Measurements from ENCODE around the gene DSE. TPM values are rescaled to one million over a fixed set of nuclear protein-coding genes. Genes with fewer than 3 reads are reported as not detected.

The DSE gene
- polyA plus RNA-seq, 3 donors: 14.6 to 36.5 (median 28.4) TPM

- Histone ChIP-seq H4K20me1 (ENCODE audit: insufficient read depth, low read length) (no peaks in the 10 kb centered on the region), H3K9ac (ENCODE audit: insufficient read depth, low read length, poor library complexity, severe bottlenecking) (no peak overlapping the region), H3K9me3 (replicated peaks in 1 of 2; ENCODE audit: control insufficient read depth in 1 of 2, insufficient read depth in 1 of 2, low read length in 2 of 2) (no peaks in the 10 kb centered on the region), H3K4me2 (replicated peaks; ENCODE audit: extremely low read depth, low read length, poor library complexity, severe bottlenecking) (no peak overlapping the region), H3K4me1 (ENCODE audit: control insufficient read depth in 1 of 2, insufficient read depth in 2 of 2, low read length in 2 of 2) (peaks cover 51 to 77% of the 10 kb centered on the region in 2 donors), H3K36me3 (replicated peaks in 1 of 2; ENCODE audit: control insufficient read depth in 1 of 2, insufficient read depth in 2 of 2, low read length in 2 of 2) (no peaks in the 10 kb centered on the region), H2AFZ (ENCODE audit: insufficient read depth, low read depth, low read length, poor library complexity, severe bottlenecking) (no peak overlapping the region), H3K27me3 (ENCODE audit: control insufficient read depth in 2 of 2, insufficient read depth in 2 of 2, low read length in 2 of 2) (no peaks in the 10 kb centered on the region), H3K27ac (ENCODE audit: low read depth in 1 of 2, low read length in 2 of 2) (no peak overlapping the region), H3K79me2 (ENCODE audit: insufficient read depth, low read length) (no peaks in the 10 kb centered on the region), H3K4me3 (replicated peaks in 1 of 3; ENCODE audit: low read depth in 2 of 3, low read length in 3 of 3) (no peak overlapping the region)
- Mint-ChIP-seq H3K27me3 (ENCODE audit: low read depth in 3 of 3) (peaks cover 0 to 2% (median 0%) of the 10 kb centered on the region in 3 donors), H3K9me3 (peaks cover 0 to 2% (median 0%) of the 10 kb centered on the region in 7 donors), H3K36me3 (peaks cover 0 to 2% of the 10 kb centered on the region in 2 donors), H3K4me3 (no peak overlapping the region), H3K27ac (peak overlapping the region in 2 of 7 donors; percentile 52 to 54), H3K4me1 (peaks cover 65% of the 10 kb centered on the region)
- TF ChIP-seq CTCF (IDR thresholded peaks at IDR 0.05): no peak
- DNase-seq: peak in 1 of 3 donors; percentile 48
- intact Hi-C loops (cut with micrococcal nuclease): no loop called here
- WGBS (ENCODE audit: insufficient coverage): no CpG with 5 or more reads among the region's 2 CpGs
Measured at GRCh38 chr6:116452531-116452930, 81.8 kb downstream of the DSE start.

GRCh38 chr6:116456106-116456505, 85.4 kb downstream of the DSE start:
- H3K4me1 Mint-ChIP-seq: peaks cover 45% of the 10 kb centered on the region
- no peaks in the 10 kb centered on the region for H3K9me3 ChIP-seq (replicated peaks in 1 of 2; ENCODE audit: control insufficient read depth in 1 of 2, insufficient read depth in 1 of 2, low read length in 2 of 2)
- H3K27ac ChIP-seq (ENCODE audit: low read depth in 1 of 2, low read length in 2 of 2): no peak overlapping the region
- TF ChIP-seq CTCF (IDR thresholded peaks at IDR 0.05): no peak
- H3K27me3 ChIP-seq (ENCODE audit: control insufficient read depth in 2 of 2, insufficient read depth in 2 of 2, low read length in 2 of 2): no peaks in the 10 kb centered on the region
- H3K36me3 Mint-ChIP-seq: peaks cover 0 to 4% of the 10 kb centered on the region in 2 donors
- no peak for DNase-seq
- peaks cover 0 to 3% (median 2%) of the 10 kb centered on the region in 3 donors for H3K27me3 Mint-ChIP-seq (ENCODE audit: low read depth in 3 of 3)
- peaks cover 31 to 49% of the 10 kb centered on the region in 2 donors for H3K4me1 ChIP-seq (ENCODE audit: control insufficient read depth in 1 of 2, insufficient read depth in 2 of 2, low read length in 2 of 2)
- H3K9me3 Mint-ChIP-seq: peaks cover 0 to 1% (median 0%) of the 10 kb centered on the region in 7 donors
- H2AFZ ChIP-seq (ENCODE audit: insufficient read depth, low read depth, low read length, poor library complexity, severe bottlenecking): no peak overlapping the region
- H3K27ac Mint-ChIP-seq: no peak overlapping the region
- no peaks in the 10 kb centered on the region for H3K36me3 ChIP-seq (replicated peaks in 1 of 2; ENCODE audit: control insufficient read depth in 1 of 2, insufficient read depth in 2 of 2, low read length in 2 of 2)
- H3K4me3 ChIP-seq (replicated peaks in 1 of 3; ENCODE audit: low read depth in 2 of 3, low read length in 3 of 3): no peak overlapping the region
- no peaks in the 10 kb centered on the region for H3K79me2 ChIP-seq (ENCODE audit: insufficient read depth, low read length)
- 100% methylated on average over 1 of the region's 3 CpGs for WGBS (ENCODE audit: insufficient coverage)
- no peak overlapping the region for H3K4me3 Mint-ChIP-seq
- intact Hi-C loops (cut with micrococcal nuclease): no loop called here
- no peak overlapping the region for H3K9ac ChIP-seq (ENCODE audit: insufficient read depth, low read length, poor library complexity, severe bottlenecking)
- no peak overlapping the region for H3K4me2 ChIP-seq (replicated peaks; ENCODE audit: extremely low read depth, low read length, poor library complexity, severe bottlenecking)
- no peaks in the 10 kb centered on the region for H4K20me1 ChIP-seq (ENCODE audit: insufficient read depth, low read length)
